Thoracic aorta (tissue), 2 donors: Measurements from ENCODE around the gene FSCB. TPM values are rescaled to one million over a fixed set of nuclear protein-coding genes. Genes with fewer than 3 reads are reported as not detected.

Experiments used
- ATAC-seq: fragments of 150-250 bp; one replicate; pipeline ENCODE4 v1.8.0; 2017; ENCODE audit warnings: low read depth; ENCODE audit not compliant: insufficient number of reproducible peaks, low FRiP score
- DNase-seq: peaks from one replicate; pipeline ENCODE4 v3.0.0-alpha.2; 2020; ENCODE audit warnings: low spot score
- H3K27ac ChIP-seq, 2 donors: fragments of 200-600 bp; sonication (generic); 1 replicate in 1 of 2; 2 replicates in 1 of 2; pipeline ENCODE4 v1.5.1; 2016; ENCODE audit warnings: mild to moderate bottlenecking in 2 of 2, moderate library complexity in 2 of 2
- H3K27me3 ChIP-seq: fragments of 200-600 bp; sonication (generic); replicated peaks from 2 replicates; pipeline ENCODE4 v1.6.0; 2016; ENCODE audit warnings: mild to moderate bottlenecking; ENCODE audit not compliant: insufficient read depth
- H3K36me3 ChIP-seq: fragments of 200-600 bp; sonication (generic); one replicate; pipeline ENCODE4 v1.5.1; 2016
- H3K4me1 ChIP-seq, 2 donors: fragments of 200-600 bp; sonication (generic); 1 replicate in 1 of 2; 2 replicates in 1 of 2; pipeline versions ENCODE4 v1.5.1 to v1.6.0; 2016; ENCODE audit warnings: low read depth in 2 of 2, mild to moderate bottlenecking in 1 of 2; ENCODE audit not compliant: control insufficient read depth in 1 of 2
- H3K4me3 ChIP-seq: fragments of 200-600 bp; sonication (generic); 2 replicates; pipeline ENCODE4 v1.5.1; 2016; ENCODE audit warnings: mild to moderate bottlenecking
- H3K9me3 ChIP-seq: fragments of 200-600 bp; sonication (generic); 2 replicates; pipeline ENCODE4 v1.5.1; 2016
- CTCF ChIP-seq: fragments of 200-600 bp; sonication (generic); IDR thresholded peaks from one replicate; pipeline ENCODE4 v1.5.1; 2019; ENCODE audit warnings: antibody characterized with exemption
- total RNA-seq, 2 donors: library from RNA; depleted of rRNA; stranded (reverse); fragments of >200 nt; gene quantifications; one replicate each; pipeline versions ENCODE4 v1.1.0 to v1.2.3, GENCODE V29; 2016

The FSCB gene
- total RNA-seq, 2 donors from 2014 or later, result 1.2 TPM; not detected in 1

GRCh38 chr14:44494137-44494536, 12.9 kb downstream of the FSCB start:
- H3K27me3 ChIP-seq, result no peaks in the 10 kb centered on the region
- ATAC-seq (no peak), DNase-seq (no peak)
- TF ChIP-seq CTCF, result no peak
- no peak overlapping the region for H3K4me3 ChIP-seq
- H3K36me3 ChIP-seq, result no peaks in the 10 kb centered on the region
- H3K27ac ChIP-seq, result no peak overlapping the region
- no peaks in the 10 kb centered on the region for H3K9me3 ChIP-seq
- no peaks in the 10 kb centered on the region for H3K4me1 ChIP-seq

GRCh38 chr14:44490966-44491365, 16.1 kb downstream of the FSCB start:
- H3K27ac ChIP-seq, result no peak overlapping the region
- TF ChIP-seq CTCF, result no peak
- H3K9me3 ChIP-seq, result no peaks in the 10 kb centered on the region
- DNase-seq (no peak), ATAC-seq (no peak)
- no peak overlapping the region for H3K4me3 ChIP-seq
- no peaks in the 10 kb centered on the region for H3K36me3 ChIP-seq
- H3K4me1 ChIP-seq, result no peaks in the 10 kb centered on the region
- no peaks in the 10 kb centered on the region for H3K27me3 ChIP-seq

GRCh38 chr14:44477953-44478352, 29.1 kb downstream of the FSCB start:
- no peaks in the 10 kb centered on the region for H3K9me3 ChIP-seq
- H3K4me1 ChIP-seq, result no peaks in the 10 kb centered on the region
- no peaks in the 10 kb centered on the region for H3K27me3 ChIP-seq
- TF ChIP-seq CTCF, result no peak
- H3K27ac ChIP-seq, result no peak overlapping the region
- H3K4me3 ChIP-seq, result no peak overlapping the region
- H3K36me3 ChIP-seq, result no peaks in the 10 kb centered on the region
- no peak for ATAC-seq
- DNase-seq, result no peak

GRCh38 chr14:44468771-44469170, 38.3 kb downstream of the FSCB start:
- TF ChIP-seq CTCF, result no peak
- ATAC-seq (no peak), DNase-seq (no peak)
- Histone ChIP-seq H3K27me3 (no peaks in the 10 kb centered on the region), H3K36me3 (no peaks in the 10 kb centered on the region), H3K27ac (no peak overlapping the region), H3K4me3 (no peak overlapping the region), H3K4me1 (no peaks in the 10 kb centered on the region), H3K9me3 (no peaks in the 10 kb centered on the region)

DNA sequence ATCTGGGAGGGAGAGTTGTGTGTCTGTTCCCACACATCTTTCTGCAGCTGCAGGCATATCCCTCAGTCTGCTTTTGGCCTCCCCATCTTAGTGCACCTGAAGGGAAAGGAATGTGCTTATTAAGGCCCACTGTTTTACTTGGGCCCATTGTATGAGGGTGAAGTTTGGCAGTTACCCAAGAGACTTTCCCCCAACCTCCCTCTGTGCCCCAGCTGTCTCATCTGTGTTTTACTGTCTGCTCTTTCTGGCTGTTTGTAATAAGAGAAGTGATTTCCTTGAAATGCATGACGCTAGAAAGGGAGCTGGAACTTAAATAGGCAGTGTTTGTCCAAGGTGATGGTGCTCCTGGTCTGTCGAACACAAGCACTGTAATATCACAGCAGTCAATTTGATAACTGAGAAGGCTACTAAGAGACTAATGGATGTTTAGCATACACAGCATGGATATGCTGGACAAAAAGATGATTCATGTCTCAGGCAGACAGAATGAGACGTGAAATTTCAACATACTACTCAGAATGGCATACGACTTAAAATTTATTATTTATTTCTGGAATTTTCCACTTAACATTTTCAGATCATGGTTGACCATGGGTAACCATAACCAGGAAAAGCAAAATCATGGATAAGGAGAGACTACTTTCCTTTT, 43.6 kb downstream of the FSCB start:
- Histone ChIP-seq H3K9me3 (no peaks in the 10 kb centered on the region), H3K4me3 (no peak overlapping the region), H3K36me3 (no peaks in the 10 kb centered on the region), H3K27ac (no peak overlapping the region), H3K4me1 (no peaks in the 10 kb centered on the region), H3K27me3 (no peaks in the 10 kb centered on the region)
- DNase-seq, result no peak
- ATAC-seq, result no peak
- no peak for TF ChIP-seq CTCF
